Esophagus muscularis mucosa (tissue), 4 donors: ENCODE measurements around the gene FGFR2. TPM values are rescaled to one million over a fixed set of nuclear protein-coding genes. Genes with fewer than 3 reads are reported as not detected.
A peak's percentile ranks its signal among the peaks of the same experiment; 100 is the strongest.

Experiments used
- DNase-seq: peaks from one replicate; pipeline ENCODE4 v3.0.0-alpha.2; 2017; ENCODE audit errors: extremely low spot score
- H3K27ac ChIP-seq, 4 donors: fragments of 200-600 bp; sonication (generic); replicated peaks in 1 of 4; 1 replicate in 3 of 4; 2 replicates in 1 of 4; pipeline ENCODE4 v1.5.1; 2016 to 2019; ENCODE audit warnings: mild to moderate bottlenecking in 1 of 4
- H3K27me3 ChIP-seq, 4 donors: fragments of 200-600 bp; sonication (generic); one replicate each; pipeline versions ENCODE4 v1.5.1 to v1.6.0; 2016 to 2019
- H3K36me3 ChIP-seq, 4 donors: fragments of 200-600 bp; sonication (generic); one replicate each; pipeline ENCODE4 v1.5.1; 2016 to 2019
- H3K4me1 ChIP-seq, 4 donors: fragments of 200-600 bp; sonication (generic); one replicate each; pipeline ENCODE4 v1.5.1; 2016 to 2019
- H3K4me3 ChIP-seq, 4 donors: fragments of 200-600 bp; sonication (generic); 1 replicate in 2 of 4; 2 replicates in 2 of 4; pipeline ENCODE4 v1.5.1; 2016 to 2019; ENCODE audit warnings: mild to moderate bottlenecking in 4 of 4, moderate library complexity in 1 of 4
- H3K9me3 ChIP-seq, 4 donors: fragments of 200-600 bp; sonication (generic); 1 replicate in 3 of 4; 2 replicates in 1 of 4; pipeline ENCODE4 v1.5.1; 2016 to 2019
- EP300 ChIP-seq: sonication (generic); formaldehyde crosslinking; IDR thresholded peaks from one replicate; pipeline ENCODE4 v1.6.1; 2017; ENCODE audit warnings: antibody characterized with exemption
- POLR2A ChIP-seq: fragments of 450-650 bp; IDR thresholded peaks from one replicate; pipeline ENCODE4 v1.6.1; 2017; ENCODE audit warnings: antibody characterized with exemption, moderate library complexity, mild to moderate bottlenecking, low read depth
- POLR2AphosphoS5 ChIP-seq, 2 donors: sonication (generic); formaldehyde crosslinking; IDR thresholded peaks; one replicate each; pipeline ENCODE4 v1.6.1; 2017; ENCODE audit warnings: antibody characterized with exemption in 2 of 2
- WGBS: methylation state at CpG from one replicate; pipeline ENCODE4 v1.1.5; 2018; 5-methylcytosine and 5-hydroxymethylcytosine counted together
- intact Hi-C: fragments of 100-400 bp; cut with DNase I; formaldehyde crosslinking; loops from one replicate; pipeline ENCODE4 v1.15.1; 2023
- total RNA-seq, 4 donors: library from RNA; depleted of rRNA; stranded (reverse); fragments of >200 nt; gene quantifications; one replicate each; pipeline versions ENCODE4 v1.1.0 to v1.2.1, GENCODE V29; 2016
- TF ChIP-seq, protein P1 (sequence below), 3 experiments: fragments of 200-600 bp in 2 of 3; fragments of 450-650 bp in 1 of 3; sonication (generic) in 2 of 3; IDR thresholded peaks; one replicate each; pipeline ENCODE4 v1.5.1; 2017 to 2019; ENCODE audit warnings: antibody characterized with exemption in 3 of 3, mild to moderate bottlenecking in 2 of 3, moderate library complexity in 1 of 3

Gene FGFR2
- total RNA-seq, 4 donors from 2014 or later = 58.6 to 74.0 (median 60.5) TPM

DNA sequence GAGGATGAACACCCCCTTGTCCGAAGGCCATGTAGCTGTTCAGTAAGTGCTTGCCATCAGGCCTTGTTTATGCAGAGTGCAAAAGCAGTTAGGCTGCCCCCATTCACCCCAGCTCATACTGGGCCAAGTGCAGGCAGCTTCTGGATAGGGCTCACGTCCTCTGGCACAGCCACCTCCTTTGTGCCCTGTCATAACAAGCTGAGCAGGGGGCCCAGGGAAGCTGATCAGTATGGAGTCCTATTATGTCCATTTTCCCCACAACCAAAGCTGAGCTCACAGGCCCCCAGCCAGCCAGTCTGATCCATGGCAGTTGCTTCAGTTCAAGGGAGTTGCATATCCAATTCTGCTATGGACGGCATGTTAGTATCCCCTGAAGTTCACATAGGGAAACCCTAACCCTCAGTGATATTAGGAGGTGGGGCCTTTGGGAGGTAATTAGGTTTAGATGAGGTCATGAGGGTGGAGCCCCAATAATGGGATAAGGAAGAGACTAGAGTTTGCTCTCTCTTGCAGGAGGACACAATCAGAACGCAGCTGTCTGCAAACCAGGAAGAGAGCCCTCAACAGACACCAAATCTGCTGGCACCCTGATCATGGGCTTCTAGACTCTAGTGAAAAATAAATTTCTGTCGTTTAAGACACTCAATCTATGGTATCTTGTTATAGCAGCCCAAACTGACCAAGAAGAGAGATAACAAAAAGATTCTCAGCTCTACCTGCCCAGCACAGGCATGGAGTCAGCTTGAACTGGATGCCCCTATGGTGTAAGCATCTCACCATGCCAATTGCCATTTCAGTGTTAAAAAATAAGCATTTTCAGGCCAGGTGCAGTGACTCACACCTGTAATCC is 155.9 kb downstream of the FGFR2 start:
- H3K9me3 ChIP-seq = no peaks in the 10 kb centered on the region
- WGBS = 50% methylated on average over 4 of the region's 5 CpGs
- no peak for DNase-seq
- no peaks in the 10 kb centered on the region for H3K27me3 ChIP-seq
- TF ChIP-seq POLR2A (no peak), EP300 (no peak), POLR2AphosphoS5 (IDR thresholded peaks at IDR 0.05) (no peak)
- TF ChIP-seq, protein P1, sequence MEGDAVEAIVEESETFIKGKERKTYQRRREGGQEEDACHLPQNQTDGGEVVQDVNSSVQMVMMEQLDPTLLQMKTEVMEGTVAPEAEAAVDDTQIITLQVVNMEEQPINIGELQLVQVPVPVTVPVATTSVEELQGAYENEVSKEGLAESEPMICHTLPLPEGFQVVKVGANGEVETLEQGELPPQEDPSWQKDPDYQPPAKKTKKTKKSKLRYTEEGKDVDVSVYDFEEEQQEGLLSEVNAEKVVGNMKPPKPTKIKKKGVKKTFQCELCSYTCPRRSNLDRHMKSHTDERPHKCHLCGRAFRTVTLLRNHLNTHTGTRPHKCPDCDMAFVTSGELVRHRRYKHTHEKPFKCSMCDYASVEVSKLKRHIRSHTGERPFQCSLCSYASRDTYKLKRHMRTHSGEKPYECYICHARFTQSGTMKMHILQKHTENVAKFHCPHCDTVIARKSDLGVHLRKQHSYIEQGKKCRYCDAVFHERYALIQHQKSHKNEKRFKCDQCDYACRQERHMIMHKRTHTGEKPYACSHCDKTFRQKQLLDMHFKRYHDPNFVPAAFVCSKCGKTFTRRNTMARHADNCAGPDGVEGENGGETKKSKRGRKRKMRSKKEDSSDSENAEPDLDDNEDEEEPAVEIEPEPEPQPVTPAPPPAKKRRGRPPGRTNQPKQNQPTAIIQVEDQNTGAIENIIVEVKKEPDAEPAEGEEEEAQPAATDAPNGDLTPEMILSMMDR (IDR thresholded peaks at IDR 0.05) = no peak
- H3K27ac ChIP-seq = no peak overlapping the region
- peaks cover 3 to 7% (median 5%) of the 10 kb centered on the region in 4 donors for H3K4me1 ChIP-seq
- intact Hi-C loops = no loop called here
- no peak overlapping the region for H3K4me3 ChIP-seq
- no peaks in the 10 kb centered on the region for H3K36me3 ChIP-seq

DNA sequence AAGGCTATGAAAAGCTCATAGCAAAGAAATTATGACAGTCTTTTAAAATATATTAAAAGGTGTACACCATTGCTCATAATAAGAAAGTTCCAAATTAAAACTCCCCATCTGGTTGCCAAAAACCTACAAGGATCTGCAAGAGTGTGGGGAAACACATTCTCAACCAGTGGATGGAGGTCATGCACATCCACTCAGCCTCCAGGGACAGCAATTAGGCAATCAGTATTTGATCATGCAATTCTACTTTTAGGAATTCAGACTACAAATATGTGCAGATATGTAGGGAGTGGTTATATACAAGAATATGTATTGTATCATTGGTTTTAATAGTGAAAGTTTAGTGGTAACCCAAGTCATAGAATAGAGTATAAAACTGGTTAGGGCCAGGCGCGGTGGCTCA is 157.8 kb downstream of the FGFR2 start:
- H3K36me3 ChIP-seq = no peaks in the 10 kb centered on the region
- WGBS = 93% methylated on average over 2 of the region's 2 CpGs
- no peak overlapping the region for H3K27ac ChIP-seq
- H3K9me3 ChIP-seq = no peaks in the 10 kb centered on the region
- TF ChIP-seq EP300 (no peak), POLR2AphosphoS5 (IDR thresholded peaks at IDR 0.05) (no peak), POLR2A (no peak)
- TF ChIP-seq, protein P1 (IDR thresholded peaks at IDR 0.05) = no peak
- peaks cover 4 to 24% (median 20%) of the 10 kb centered on the region in 4 donors for H3K4me1 ChIP-seq
- H3K27me3 ChIP-seq = no peaks in the 10 kb centered on the region
- intact Hi-C loops = no loop called here
- H3K4me3 ChIP-seq = no peak overlapping the region
- no peak for DNase-seq

DNA sequence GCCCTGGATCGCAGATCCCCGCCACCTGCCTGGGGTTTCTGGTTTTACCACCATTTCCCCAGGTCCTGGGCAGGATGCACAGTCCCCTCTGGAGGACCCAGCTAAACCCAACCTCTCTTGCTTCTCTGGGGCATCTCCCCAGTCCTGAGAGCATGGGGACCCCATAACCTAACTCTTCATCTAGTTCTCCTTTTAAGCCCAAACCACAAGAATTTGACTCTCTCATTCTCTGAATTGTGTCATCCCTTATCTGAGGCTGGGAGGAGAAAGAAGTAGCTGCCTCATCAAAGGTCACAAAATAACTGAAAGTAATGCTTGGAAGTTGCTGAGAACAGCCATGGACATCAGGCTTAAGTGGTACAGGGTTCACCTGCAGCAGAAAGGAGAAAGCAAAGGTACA is 159.9 kb downstream of the FGFR2 start:
- H3K4me3 ChIP-seq = no peak overlapping the region
- no peak overlapping the region for H3K27ac ChIP-seq
- H3K4me1 ChIP-seq = peaks cover 4 to 34% (median 27%) of the 10 kb centered on the region in 4 donors
- no peaks in the 10 kb centered on the region for H3K9me3 ChIP-seq
- intact Hi-C loops = loop anchor here (10.0 kb wide), 1 partner anchor 156 kb away; the partner anchor contains the start of gene FGFR2
- no peaks in the 10 kb centered on the region for H3K36me3 ChIP-seq
- no peak for DNase-seq
- TF ChIP-seq, protein P1 (IDR thresholded peaks at IDR 0.05) = no peak
- TF ChIP-seq POLR2A (no peak), EP300 (no peak), POLR2AphosphoS5 (IDR thresholded peaks at IDR 0.05) (no peak)
- WGBS = 100% methylated on average over 2 of the region's 2 CpGs
- H3K27me3 ChIP-seq = no peaks in the 10 kb centered on the region

DNA sequence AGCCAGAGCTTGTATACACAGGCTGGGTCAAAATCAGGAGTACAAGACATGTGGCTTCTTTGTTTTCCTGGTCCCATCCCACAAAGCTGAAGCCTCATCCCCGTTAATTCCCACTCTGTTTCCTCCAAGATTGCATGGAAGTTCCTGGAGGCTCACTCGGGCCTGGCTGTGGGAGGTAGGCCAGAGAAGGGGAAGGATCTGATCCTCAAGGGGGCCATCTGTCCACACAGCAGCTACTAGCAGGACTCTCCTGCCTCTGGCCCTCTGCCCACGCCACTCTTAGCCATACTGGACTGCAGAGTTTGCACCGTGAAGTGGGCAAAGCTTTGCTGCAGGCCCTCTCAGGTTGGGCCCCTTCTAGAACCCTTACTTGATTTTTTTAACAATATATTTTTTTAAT is 160.6 kb downstream of the FGFR2 start:
- Histone ChIP-seq H3K9me3 (no peaks in the 10 kb centered on the region), H3K4me3 (no peak overlapping the region), H3K36me3 (no peaks in the 10 kb centered on the region), H3K27me3 (no peaks in the 10 kb centered on the region), H3K27ac (peak overlapping the region in 3 of 4 donors; percentile 7 to 38 (median 36)), H3K4me1 (peaks cover 4 to 34% (median 27%) of the 10 kb centered on the region in 4 donors)
- no peak for DNase-seq
- intact Hi-C loops = loop anchor here (10.0 kb wide), 1 partner anchor 157 kb away; the partner anchor contains the start of gene FGFR2
- WGBS = 17% methylated on average over 3 of the region's 4 CpGs
- TF ChIP-seq, protein P1 (IDR thresholded peaks at IDR 0.05) = peak in 1 of 3 experiments; percentile 9
- TF ChIP-seq POLR2AphosphoS5 (IDR thresholded peaks at IDR 0.05) (no peak), POLR2A (no peak)
